GM19372 (cell line): ENCODE measurements around the gene LRMDA.
"Not testable (repeated sequence)": the region's sequence is repeated elsewhere in the genome, so short reads cannot be mapped to it uniquely, and the experiment has no call there.

Source experiments
- ATAC-seq: cut with Tn5 transposase; IDR thresholded peaks from one replicate; pipeline ENCODE4 v1.9.1; 2021; ENCODE audit warnings: mild to moderate bottlenecking, low read depth, moderate library complexity; ENCODE audit not compliant: unreplicated experiment

LRMDA gene

GRCh38 chr10:75722020-75722419, 290.6 kb downstream of the LRMDA start:
- ATAC-seq: no peak

- no peak for ATAC-seq
Observed at GRCh38 chr10:75722609-75723008, 291.2 kb downstream of the LRMDA start.

- no peak for ATAC-seq
Observed at GRCh38 chr10:75723319-75723980, 292.0 kb downstream of the LRMDA start.

GRCh38 chr10:75724047-75724446, 292.6 kb downstream of the LRMDA start:
- no peak for ATAC-seq

GRCh38 chr10:75726522-75727483, 295.4 kb downstream of the LRMDA start:
- no peak for ATAC-seq

DNA sequence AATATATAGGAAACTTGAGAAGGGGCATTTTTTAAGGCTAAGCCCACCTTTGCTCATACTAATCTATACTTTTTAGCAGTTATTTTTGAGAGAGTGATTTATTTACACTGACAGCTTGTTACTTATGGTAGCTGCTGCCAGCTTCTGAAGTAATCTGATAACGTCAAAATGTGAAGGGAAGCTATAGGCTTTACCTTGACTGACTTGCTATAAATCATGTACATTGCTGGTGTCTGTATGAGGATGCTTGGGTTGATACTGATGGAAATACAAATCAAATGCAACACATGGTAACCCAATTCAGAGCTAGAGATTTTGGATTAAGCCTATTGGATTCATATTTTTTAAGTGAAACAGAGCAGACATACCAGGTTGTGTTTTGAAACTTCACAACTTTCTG, 299.4 kb downstream of the LRMDA start:
- ATAC-seq: no peak

GRCh38 chr10:75733135-75733890, 301.9 kb downstream of the LRMDA start:
- no peak for ATAC-seq

- no peak for ATAC-seq
Observed at GRCh38 chr10:75736151-75736640, 304.8 kb downstream of the LRMDA start.

GRCh38 chr10:75736889-75737579, 305.6 kb downstream of the LRMDA start:
- no peak for ATAC-seq

GRCh38 chr10:75737580-75737949, 306.1 kb downstream of the LRMDA start:
- no peak for ATAC-seq

GRCh38 chr10:75738924-75739323, 307.5 kb downstream of the LRMDA start:
- no peak for ATAC-seq

GRCh38 chr10:75739414-75740143, 308.2 kb downstream of the LRMDA start:
- ATAC-seq: no peak

- ATAC-seq: no peak
Observed at GRCh38 chr10:75740541-75740940, 309.1 kb downstream of the LRMDA start.

- no peak for ATAC-seq
Observed at GRCh38 chr10:75742355-75742754, 310.9 kb downstream of the LRMDA start.

DNA sequence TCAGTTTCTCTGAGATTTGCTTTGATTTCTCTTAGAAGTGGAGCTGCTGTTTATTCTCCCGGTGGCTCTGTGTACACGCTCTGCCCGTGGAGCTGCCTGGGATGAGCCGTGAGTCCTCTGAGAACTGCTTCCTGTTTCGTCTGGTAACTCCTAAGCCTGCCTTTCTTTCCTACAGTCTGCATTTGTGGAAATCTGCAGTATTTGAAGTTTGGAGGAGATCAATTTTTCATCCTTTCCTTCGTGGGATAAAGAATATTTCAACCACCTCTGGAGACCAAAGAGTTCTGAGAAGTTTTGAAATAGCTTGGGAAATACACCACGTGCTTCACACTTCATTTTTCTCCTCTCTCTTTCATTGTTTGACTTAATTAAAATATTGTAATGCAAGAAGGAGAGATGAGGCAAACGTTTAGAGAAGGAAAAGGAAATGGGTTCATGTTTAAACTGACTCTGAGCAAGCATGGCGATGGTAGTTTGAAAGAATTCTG, 311.9 kb downstream of the LRMDA start:
- ATAC-seq: no peak

GRCh38 chr10:75744261-75744660, 312.8 kb downstream of the LRMDA start:
- ATAC-seq: no peak

- ATAC-seq: no peak
Observed at GRCh38 chr10:75746356-75746755, 314.9 kb downstream of the LRMDA start.

DNA sequence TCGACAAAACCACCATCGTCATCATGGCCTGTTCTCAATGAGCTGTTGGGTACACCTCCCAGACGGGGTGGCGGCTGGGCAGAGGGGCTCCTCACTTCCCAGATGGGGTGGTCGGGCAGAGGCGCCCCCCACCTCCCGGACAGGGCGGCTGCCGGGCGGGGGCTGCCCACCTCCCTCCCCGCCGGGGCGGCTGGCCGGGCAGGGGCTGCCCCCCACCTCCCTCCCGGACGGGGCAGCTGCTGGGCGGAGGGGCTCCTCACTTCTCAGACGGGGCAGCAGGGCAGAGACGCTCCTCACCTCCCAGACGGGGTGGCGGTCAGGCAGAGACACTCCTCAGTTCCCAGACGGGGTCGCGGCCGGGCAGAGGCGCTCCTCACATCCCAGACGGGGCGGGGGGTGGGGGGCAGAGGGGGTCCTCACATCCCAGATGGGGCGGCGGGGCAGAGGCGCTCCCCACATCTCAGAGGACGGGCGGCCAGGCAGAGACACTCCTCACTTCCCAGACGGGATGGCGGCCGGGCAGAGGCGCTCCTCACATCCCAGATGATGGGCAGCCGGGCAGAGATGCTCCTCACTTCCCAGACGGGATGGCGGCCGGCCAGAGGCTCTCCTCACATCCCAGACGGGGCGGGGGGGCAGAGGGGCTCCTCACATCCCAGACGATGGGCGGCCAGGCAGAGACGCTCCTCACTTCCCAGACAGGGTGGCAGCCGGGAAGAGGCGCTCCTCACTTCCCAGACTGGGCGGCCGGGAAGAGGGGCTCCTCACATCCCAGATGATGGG, 318.9 kb downstream of the LRMDA start:
- ATAC-seq: not testable (repeated sequence)

DNA sequence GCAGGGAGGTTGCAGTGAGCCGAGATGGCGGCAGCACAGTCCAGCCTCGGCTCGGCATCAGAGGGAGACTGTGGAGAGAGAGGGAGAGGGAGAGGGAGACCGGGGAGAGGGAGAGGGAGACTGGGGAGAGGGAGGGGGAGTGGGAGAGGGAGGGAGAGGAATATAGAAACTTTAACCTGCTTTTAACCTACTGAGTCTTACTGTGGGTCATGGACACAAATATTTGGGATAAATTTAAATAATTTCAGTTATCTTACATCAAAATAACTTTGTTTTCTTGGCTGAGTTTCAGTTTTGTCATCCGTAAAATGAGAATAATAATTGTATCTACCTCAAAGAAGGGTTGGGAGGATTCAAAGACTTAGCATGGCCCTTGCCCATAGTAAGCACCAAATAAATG, 319.8 kb downstream of the LRMDA start:
- no peak for ATAC-seq
